ENCODE results near the gene APOA1. TPM values are rescaled to one million over a fixed set of nuclear protein-coding genes. Genes with fewer than 3 reads are reported as not detected.

APOA1 gene
- polyA plus RNA-seq, 1 donor (not counting 4 experiments of a cell fraction or from before 2014, with no cell fraction given) = not detected

- no peaks in the 10 kb centered on the region for H3K27me3 ChIP-seq (ENCODE audit: control insufficient read depth, extremely low read depth, insufficient read depth, low read length)
- H3K79me2 ChIP-seq (ENCODE audit: control insufficient read depth, insufficient read depth, low read length) = no peaks in the 10 kb centered on the region
- peak overlapping the region; percentile 58 for H3K4me2 ChIP-seq (ENCODE audit: control insufficient read depth, extremely low read depth, insufficient read depth, low read depth, low read length)
- peaks cover 2% of the 10 kb centered on the region for H3K9me1 ChIP-seq (ENCODE audit: control insufficient read depth, extremely low read depth, insufficient read depth, low read length)
- H3K36me3 ChIP-seq (ENCODE audit: control insufficient read depth in 2 of 2, extremely low read depth in 1 of 2, insufficient read depth in 2 of 2, low read length in 2 of 2) = peaks cover 6 to 24% of the 10 kb centered on the region in 2 experiments
- peak; percentile 91 for FAIRE-seq
- H3K9ac ChIP-seq (ENCODE audit: control insufficient read depth, extremely low read depth, insufficient read depth, low read length) = no peak overlapping the region
- H3K4me3 ChIP-seq (ENCODE audit: control insufficient read depth in 2 of 3, extremely low read depth in 1 of 3, insufficient read depth in 2 of 3, low read depth in 1 of 3, low read length in 3 of 3) = peak overlapping the region in 1 of 3 experiments; percentile 18
- TF ChIP-seq, protein P1, sequence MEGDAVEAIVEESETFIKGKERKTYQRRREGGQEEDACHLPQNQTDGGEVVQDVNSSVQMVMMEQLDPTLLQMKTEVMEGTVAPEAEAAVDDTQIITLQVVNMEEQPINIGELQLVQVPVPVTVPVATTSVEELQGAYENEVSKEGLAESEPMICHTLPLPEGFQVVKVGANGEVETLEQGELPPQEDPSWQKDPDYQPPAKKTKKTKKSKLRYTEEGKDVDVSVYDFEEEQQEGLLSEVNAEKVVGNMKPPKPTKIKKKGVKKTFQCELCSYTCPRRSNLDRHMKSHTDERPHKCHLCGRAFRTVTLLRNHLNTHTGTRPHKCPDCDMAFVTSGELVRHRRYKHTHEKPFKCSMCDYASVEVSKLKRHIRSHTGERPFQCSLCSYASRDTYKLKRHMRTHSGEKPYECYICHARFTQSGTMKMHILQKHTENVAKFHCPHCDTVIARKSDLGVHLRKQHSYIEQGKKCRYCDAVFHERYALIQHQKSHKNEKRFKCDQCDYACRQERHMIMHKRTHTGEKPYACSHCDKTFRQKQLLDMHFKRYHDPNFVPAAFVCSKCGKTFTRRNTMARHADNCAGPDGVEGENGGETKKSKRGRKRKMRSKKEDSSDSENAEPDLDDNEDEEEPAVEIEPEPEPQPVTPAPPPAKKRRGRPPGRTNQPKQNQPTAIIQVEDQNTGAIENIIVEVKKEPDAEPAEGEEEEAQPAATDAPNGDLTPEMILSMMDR (optimal IDR thresholded peaks at IDR 0.05 in 1 of 3, IDR thresholded peaks at IDR 0.05 in 1 of 3, conservative IDR thresholded peaks at IDR 0.05 in 1 of 3; ENCODE audit: extremely low read depth in 1 of 3, insufficient read depth in 2 of 3, low read length in 3 of 3) = no peak
- TF ChIP-seq EZH2 (IDR thresholded peaks at IDR 0.05; ENCODE audit: low read length) = no peak
- peak; percentile 21 for DNase-seq (ENCODE audit: low read depth, low spot score)
- H3K4me1 ChIP-seq (ENCODE audit: control insufficient read depth, extremely low read depth, insufficient read depth, low read length) = peaks cover 39% of the 10 kb centered on the region
- peak overlapping the region; percentile 46 for H3K27ac ChIP-seq (ENCODE audit: control insufficient read depth, insufficient read depth, low read length)
- no peak overlapping the region for H2AFZ ChIP-seq (ENCODE audit: control insufficient read depth, low read length)
- no peaks in the 10 kb centered on the region for H4K20me1 ChIP-seq (ENCODE audit: control insufficient read depth, extremely low read depth, insufficient read depth, low read length)
- no peaks in the 10 kb centered on the region for H3K9me3 ChIP-seq (ENCODE audit: control insufficient read depth, low read depth, low read length)
- dilution Hi-C loops (cut with MboI; ENCODE audit: extremely low pct_ligation_motif_present, low sequenced_read_pairs) = no loop called here
These were observed 37.8 kb upstream of the APOA1 start for GRCh38 chr11:116875194-116875593.

DNA sequence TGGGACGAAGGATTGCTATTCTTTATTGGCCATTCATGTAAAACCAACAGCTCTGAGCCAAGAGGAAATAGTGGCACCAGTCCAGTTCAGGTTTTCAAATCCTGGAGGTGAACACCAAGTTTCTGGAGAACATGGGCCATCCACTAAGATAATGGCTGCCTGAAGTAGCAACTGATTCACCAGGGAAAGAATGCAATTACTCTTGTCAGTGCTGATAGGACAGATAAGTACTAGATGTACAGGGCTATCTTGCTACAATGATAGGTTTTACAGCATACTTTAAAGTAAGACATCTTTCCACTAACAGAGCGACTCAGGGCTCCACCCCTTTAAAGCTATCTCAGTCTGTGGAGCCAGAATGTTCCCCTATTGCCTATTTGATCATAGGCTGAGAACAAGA, 36.8 kb upstream of the APOA1 start:
- Histone ChIP-seq H3K4me3 (ENCODE audit: control insufficient read depth in 2 of 3, extremely low read depth in 1 of 3, insufficient read depth in 2 of 3, low read depth in 1 of 3, low read length in 3 of 3) (no peak overlapping the region), H2AFZ (ENCODE audit: control insufficient read depth, low read length) (no peak overlapping the region), H3K4me2 (ENCODE audit: control insufficient read depth, extremely low read depth, insufficient read depth, low read depth, low read length) (no peak overlapping the region), H3K36me3 (ENCODE audit: control insufficient read depth in 2 of 2, extremely low read depth in 1 of 2, insufficient read depth in 2 of 2, low read length in 2 of 2) (peaks cover 10 to 33% of the 10 kb centered on the region in 2 experiments), H3K9me1 (ENCODE audit: control insufficient read depth, extremely low read depth, insufficient read depth, low read length) (peaks cover 2% of the 10 kb centered on the region), H3K4me1 (ENCODE audit: control insufficient read depth, extremely low read depth, insufficient read depth, low read length) (peaks cover 39% of the 10 kb centered on the region), H3K27ac (ENCODE audit: control insufficient read depth, insufficient read depth, low read length) (peak overlapping the region; percentile 13), H3K79me2 (ENCODE audit: control insufficient read depth, insufficient read depth, low read length) (no peaks in the 10 kb centered on the region), H3K9me3 (ENCODE audit: control insufficient read depth, low read depth, low read length) (no peaks in the 10 kb centered on the region), H3K27me3 (ENCODE audit: control insufficient read depth, extremely low read depth, insufficient read depth, low read length) (no peaks in the 10 kb centered on the region), H4K20me1 (ENCODE audit: control insufficient read depth, extremely low read depth, insufficient read depth, low read length) (no peaks in the 10 kb centered on the region), H3K9ac (ENCODE audit: control insufficient read depth, extremely low read depth, insufficient read depth, low read length) (no peak overlapping the region)
- FAIRE-seq (peak; percentile 36), DNase-seq (ENCODE audit: low read depth, low spot score) (peak; percentile 19)
- no peak for TF ChIP-seq EZH2 (IDR thresholded peaks at IDR 0.05; ENCODE audit: low read length)
- TF ChIP-seq, protein P1 (optimal IDR thresholded peaks at IDR 0.05 in 1 of 3, IDR thresholded peaks at IDR 0.05 in 1 of 3, conservative IDR thresholded peaks at IDR 0.05 in 1 of 3; ENCODE audit: extremely low read depth in 1 of 3, insufficient read depth in 2 of 3, low read length in 3 of 3) = no peak
- dilution Hi-C loops (cut with MboI; ENCODE audit: extremely low pct_ligation_motif_present, low sequenced_read_pairs) = no loop called here
